NCI-H526 (cell line): ENCODE results near the gene LRRC46.

ENCODE experiments used
- DNase-seq, 2 experiments: peaks; one replicate each; lab custom pipeline; 2025; lab: John Stamatoyannopoulos, UW

The LRRC46 gene

GRCh38 chr17:47831003-47831933 lies at the start of gene LRRC46, which contains the start of gene MRPL10:
Gene LRRC46, plus strand, starts transcription at chr17:47831670. Its CDS starts 320 bp downstream, at chr17:47831990.
Gene MRPL10, minus strand, starts transcription at chr17:47831541. Its CDS starts 30 bp downstream, at chr17:47831511.
- peak; percentile 90 to 98 for DNase-seq

GRCh38 chr17:47785538-47786123 lies 45.8 kb upstream of the LRRC46 start:
- no peak for DNase-seq

- peak; percentile 49 to 89 for DNase-seq
Measured at GRCh38 chr17:47789611-47790561, 41.6 kb upstream of the LRRC46 start.

- no peak for DNase-seq
Measured at GRCh38 chr17:47791025-47791424, 40.4 kb upstream of the LRRC46 start.

- DNase-seq: no peak
Measured at GRCh38 chr17:47792457-47792856, 39.0 kb upstream of the LRRC46 start.

GRCh38 chr17:47792979-47793378 lies 38.5 kb upstream of the LRRC46 start:
- no peak for DNase-seq

- no peak for DNase-seq
Measured at GRCh38 chr17:47797797-47798196, 33.7 kb upstream of the LRRC46 start.

- no peak for DNase-seq
Measured at GRCh38 chr17:47800686-47801085, 30.8 kb upstream of the LRRC46 start.

GRCh38 chr17:47801176-47801765 lies 30.2 kb upstream of the LRRC46 start:
- no peak for DNase-seq

GRCh38 chr17:47801906-47802305 lies 29.6 kb upstream of the LRRC46 start:
- no peak for DNase-seq

GRCh38 chr17:47802341-47803022 lies 29.0 kb upstream of the LRRC46 start:
- DNase-seq: peak; percentile 76 to 91

GRCh38 chr17:47803201-47803600 lies 28.3 kb upstream of the LRRC46 start:
- no peak for DNase-seq

- DNase-seq: no peak
Measured at GRCh38 chr17:47803751-47804150, 27.7 kb upstream of the LRRC46 start.

- DNase-seq: no peak
Measured at GRCh38 chr17:47804461-47804860, 27.0 kb upstream of the LRRC46 start.

GRCh38 chr17:47806026-47806912 lies 25.2 kb upstream of the LRRC46 start:
- no peak for DNase-seq

- no peak for DNase-seq
Measured at GRCh38 chr17:47806913-47807255, 24.6 kb upstream of the LRRC46 start.

GRCh38 chr17:47807421-47807820 lies 24.0 kb upstream of the LRRC46 start:
- DNase-seq: no peak

- DNase-seq: no peak
Measured at GRCh38 chr17:47808036-47808829, 23.2 kb upstream of the LRRC46 start.

- DNase-seq: no peak
Measured at GRCh38 chr17:47808830-47809480, 22.5 kb upstream of the LRRC46 start.
